Fibroblast of lung (primary cell): ENCODE results near the gene MORN4.

Source experiments
- CTCF ChIP-seq, 2 donors: IDR thresholded peaks in 1 of 2; conservative IDR thresholded peaks in 1 of 2; 1 replicate in 1 of 2; 2 replicates in 1 of 2; pipeline ENCODE4 v1.5.1; 2011 to 2012; ENCODE audit warnings: low read length in 2 of 2, control low read depth in 1 of 2, inconsistent platforms in 1 of 2, low read depth in 1 of 2, mild to moderate bottlenecking in 1 of 2
- EZH2 ChIP-seq: IDR thresholded peaks from 2 replicates; pipeline ENCODE4 v1.5.1; 2012; ENCODE audit warnings: low read length, control low read depth, mild to moderate bottlenecking; ENCODE audit errors: missing control alignments

- TF ChIP-seq CTCF (conservative IDR thresholded peaks at IDR 0.05 in 1 of 2, IDR thresholded peaks at IDR 0.05 in 1 of 2; ENCODE audit: low read depth in 1 of 2, low read length in 2 of 2) (no peak), EZH2 (no peak)
These were observed 14.3 kb upstream of the MORN4 start for GRCh38 chr10:97647556-97647955.
